Measurements from ENCODE around the gene CDKL4.
"Not testable (repeated sequence)": the region's sequence is repeated elsewhere in the genome, so short reads cannot be mapped to it uniquely, and the experiment has no call there.

CDKL4 gene

GRCh38 chr2:39140948-39141333 lies 102.8 kb downstream of the CDKL4 start:
- not testable (repeated sequence) for DNase-seq

- DNase-seq, result no peak
These were observed 103.4 kb downstream of the CDKL4 start for GRCh38 chr2:39140322-39140847.

GRCh38 chr2:39139511-39140237 lies 104.1 kb downstream of the CDKL4 start:
- DNase-seq, result no peak

- no peak for DNase-seq
These were observed 104.9 kb downstream of the CDKL4 start for GRCh38 chr2:39138837-39139211.

- not testable (repeated sequence) for DNase-seq
These were observed 105.5 kb downstream of the CDKL4 start for GRCh38 chr2:39138187-39138836.

GRCh38 chr2:39136799-39137198 lies 107.0 kb downstream of the CDKL4 start:
- DNase-seq, result no peak

- no peak for DNase-seq
These were observed 108.0 kb downstream of the CDKL4 start for GRCh38 chr2:39135690-39136259.

- DNase-seq, result no peak
These were observed 110.4 kb downstream of the CDKL4 start for GRCh38 chr2:39133215-39133851.

GRCh38 chr2:39128919-39129391 lies 114.8 kb downstream of the CDKL4 start:
- peak; percentile 57 for DNase-seq

GRCh38 chr2:39127973-39128372 lies 115.8 kb downstream of the CDKL4 start:
- DNase-seq, result peak; percentile 35
